ENCODE measurements around the gene ZNF217.

- no peak for TF ChIP-seq CTCF (conservative IDR thresholded peaks at IDR 0.05; ENCODE audit: low read length)
- TF ChIP-seq EZH2phosphoT487 (IDR thresholded peaks at IDR 0.05; ENCODE audit: borderline replicate concordance, low read depth, low read length): no peak
Observed at GRCh38 chr20:53608456-53609452, 15.1 kb upstream of the ZNF217 start.

Measured in OCI-LY7 (cell line).